HCT116 (cell line): Measurements from ENCODE around the gene MAPK7. TPM values are rescaled to one million over a fixed set of nuclear protein-coding genes. Genes with fewer than 3 reads are reported as not detected.

Source experiments
- ATAC-seq: fragments of 200-7000 bp; cut with Tn5 transposase; 2 replicates; pipeline ENCODE4 v1.9.1; 2020; ENCODE audit warnings: mild to moderate bottlenecking, moderate library complexity
- BruUV-seq: library from RNA; stranded (reverse); fragments of 400-500 nt; replicated peaks from 2 replicates; lab custom pipeline; 2021; lab: Mats Ljungman, UMichigan
- CTCF ChIA-PET: fragments of 300-600 bp; sonication (Branson Sonifier 250); formaldehyde crosslinking; loops from one replicate; lab custom pipeline; 2021; ENCODE audit warnings: antibody characterized with exemption; lab: Charles Lee
- POLR2A ChIA-PET: fragments of 300-600, 350-600 bp; sonication (Branson Sonifier 250); formaldehyde crosslinking; loops from one replicate; lab custom pipeline; 2021; ENCODE audit warnings: antibody characterized with exemption; lab: Charles Lee
- RAD21 ChIA-PET, 2 experiments: fragments of 300-600 bp; sonication (Branson Sonifier 250); formaldehyde crosslinking; loops; one replicate each; lab custom pipeline; 2023; ENCODE audit warnings: low total read pairs in 2 of 2; ENCODE audit not compliant: uncharacterized antibody in 2 of 2, unreplicated experiment in 2 of 2, low non-redundant PET in 1 of 2; lab: Charles Lee
- DNase-seq: peaks from one replicate; pipeline ENCODE4 v3.0.0-alpha.2; 2010; ENCODE audit warnings: low read depth, low spot score
- H2AFZ ChIP-seq: fragments of 200-600 bp; shearing (Covaris generic), sonication (generic); 2 replicates; pipeline ENCODE4 v1.6.1; 2017; ENCODE audit warnings: low read depth, mixed run types, mixed read lengths, antibody characterized with exemption, low read length; ENCODE audit not compliant: poor library complexity, severe bottlenecking
- H3K27ac ChIP-seq: 2 replicates; pipeline ENCODE4 v1.5.1; 2012; ENCODE audit warnings: low read depth, low read length
- H3K27me3 ChIP-seq: fragments of 200-600 bp; sonication (generic); 2 replicates; pipeline ENCODE4 v1.6.1; 2016; ENCODE audit warnings: mixed run types, low read length, mixed read lengths; ENCODE audit not compliant: insufficient read depth
- H3K36me3 ChIP-seq, 2 experiments: fragments of 200-500 bp in 1 of 2; fragments of 200-600 bp in 1 of 2; sonication (Bioruptor generic) in 1 of 2; sonication (generic) in 1 of 2; 2 replicates each; pipeline versions ENCODE4 v1.5.1 to v1.6.1; 2014 to 2016; ENCODE audit warnings: low read length in 2 of 2, inconsistent platforms in 1 of 2, mixed read lengths in 1 of 2, mixed run types in 1 of 2; ENCODE audit not compliant: insufficient read depth in 2 of 2, control insufficient read depth in 1 of 2
- H3K4me1 ChIP-seq, 2 experiments: fragments of 200-600 bp in 1 of 2; sonication (generic) in 1 of 2; 2 replicates each; pipeline versions ENCODE4 v1.5.1 to v1.6.1; 2012 to 2017; ENCODE audit warnings: low read length in 2 of 2, inconsistent platforms in 1 of 2, mild to moderate bottlenecking in 1 of 2, mixed read lengths in 1 of 2, mixed run types in 1 of 2, moderate library complexity in 1 of 2; ENCODE audit not compliant: insufficient read depth in 2 of 2, control insufficient read depth in 1 of 2
- H3K4me2 ChIP-seq: fragments of 200-600 bp; sonication (generic); 2 replicates; pipeline ENCODE4 v1.6.1; 2017; ENCODE audit warnings: mixed run types, low read length, mixed read lengths
- H3K4me3 ChIP-seq, 2 experiments: fragments of 200-600 bp in 1 of 2; sonication (generic) in 1 of 2; replicated peaks in 1 of 2; 2 replicates each; pipeline ENCODE4 v1.5.1; 2011 to 2016; ENCODE audit warnings: low read length in 2 of 2, control low read depth in 1 of 2, low read depth in 1 of 2, mild to moderate bottlenecking in 1 of 2, mixed read lengths in 1 of 2, mixed run types in 1 of 2
- H3K79me2 ChIP-seq: fragments of 200-600 bp; sonication (generic); 2 replicates; pipeline ENCODE4 v1.6.1; 2017; ENCODE audit warnings: mild to moderate bottlenecking, mixed run types, low read length, moderate library complexity, mixed read lengths; ENCODE audit not compliant: insufficient read depth
- H3K9ac ChIP-seq: fragments of 200-600 bp; sonication (generic); 2 replicates; pipeline ENCODE4 v1.6.1; 2016; ENCODE audit warnings: low read length, mixed read lengths
- H3K9me2 ChIP-seq: fragments of 200-600 bp; sonication (generic), shearing (Covaris generic); 2 replicates; pipeline ENCODE4 v1.6.1; 2017; ENCODE audit warnings: mixed run types, mild to moderate bottlenecking, moderate library complexity; ENCODE audit not compliant: insufficient read depth
- H3K9me3 ChIP-seq, 2 experiments: fragments of 200-500 bp in 1 of 2; fragments of 200-600 bp in 1 of 2; sonication (Bioruptor generic) in 1 of 2; sonication (generic) in 1 of 2; 2 replicates each; pipeline ENCODE4 v1.6.1; 2014 to 2017; ENCODE audit warnings: low read length in 2 of 2, mixed read lengths in 2 of 2, inconsistent platforms in 1 of 2, low read depth in 1 of 2, mild to moderate bottlenecking in 1 of 2, mixed run types in 1 of 2, moderate library complexity in 1 of 2; ENCODE audit not compliant: control insufficient read depth in 1 of 2, insufficient read depth in 1 of 2
- H4K20me1 ChIP-seq: fragments of 200-600 bp; sonication (generic), shearing (Covaris generic); 2 replicates; pipeline ENCODE4 v1.6.1; 2017; ENCODE audit warnings: mixed run types, mild to moderate bottlenecking, moderate library complexity; ENCODE audit not compliant: insufficient read depth
- ATF3 ChIP-seq: IDR thresholded peaks from 2 replicates; pipeline ENCODE4 v1.6.1; 2012
- CBX3 ChIP-seq: IDR thresholded peaks from 2 replicates; pipeline ENCODE4 v1.6.1; 2012; ENCODE audit warnings: low read depth
- CEBPB ChIP-seq: IDR thresholded peaks from 2 replicates; pipeline ENCODE4 v1.6.1; 2012; ENCODE audit warnings: low read depth
- CTCF ChIP-seq, 3 experiments: fragments of 200-600 bp in 1 of 3; sonication (generic) in 1 of 3; IDR thresholded peaks in 2 of 3; conservative IDR thresholded peaks in 1 of 3; 2 replicates each; pipeline ENCODE4 v1.5.1; 2012 to 2017; ENCODE audit warnings: low read depth in 2 of 3, low read length in 2 of 3, antibody characterized with exemption in 1 of 3, borderline replicate concordance in 1 of 3, control low read depth in 1 of 3, mild to moderate bottlenecking in 1 of 3, mixed read lengths in 1 of 3, mixed run types in 1 of 3, moderate library complexity in 1 of 3; ENCODE audit not compliant: insufficient read depth in 1 of 3
- ELF1 ChIP-seq: IDR thresholded peaks from 2 replicates; pipeline ENCODE4 v1.6.1; 2012; ENCODE audit warnings: low read depth, borderline replicate concordance
- EZH2 ChIP-seq: fragments of 200-600 bp; sonication (generic); IDR thresholded peaks from 2 replicates; pipeline ENCODE4 v1.6.1; 2017; ENCODE audit warnings: antibody characterized with exemption, mixed run types
- FOSL1 ChIP-seq: IDR thresholded peaks from 2 replicates; pipeline ENCODE4 v1.6.1; 2012; ENCODE audit warnings: low read depth
- POLR2A ChIP-seq: IDR thresholded peaks from 2 replicates; pipeline ENCODE4 v1.7.0; 2011; ENCODE audit warnings: borderline replicate concordance; ENCODE audit not compliant: insufficient read depth, insufficient read length; ENCODE audit errors: extremely low read depth
- RAD21 ChIP-seq: IDR thresholded peaks from 2 replicates; pipeline ENCODE4 v1.6.1; 2012; ENCODE audit warnings: low read depth, mild to moderate bottlenecking
- SRF ChIP-seq: IDR thresholded peaks from 2 replicates; pipeline ENCODE4 v1.6.1; 2012; ENCODE audit warnings: low read depth
- TCF7L2 ChIP-seq: IDR thresholded peaks from 2 replicates; pipeline ENCODE4 v1.7.0; 2011; ENCODE audit warnings: borderline replicate concordance, inconsistent platforms; ENCODE audit not compliant: insufficient read depth, insufficient read length; ENCODE audit errors: extremely low read depth
- ZBTB33 ChIP-seq: IDR thresholded peaks from 2 replicates; pipeline ENCODE4 v1.6.1; 2011; ENCODE audit warnings: mild to moderate bottlenecking, low read length, moderate library complexity; ENCODE audit not compliant: insufficient replicate concordance; ENCODE audit errors: extremely low read depth
- ZFX ChIP-seq: fragments of 450-650 bp; IDR thresholded peaks from 2 replicates; pipeline ENCODE4 v1.6.1; 2017
- ZNF274 ChIP-seq: fragments of 200-500 bp; sonication (Bioruptor generic); IDR thresholded peaks from 2 replicates; pipeline ENCODE4 v1.6.1; 2014; ENCODE audit warnings: mild to moderate bottlenecking, low read depth, low read length, inconsistent platforms
- intact Hi-C: fragments of 100-400 bp; cut with micrococcal nuclease; formaldehyde crosslinking; loops from 2 replicates; pipeline ENCODE4 v1.10.0; 2022
- total RNA-seq: library from RNA; stranded (reverse); gene quantifications from one replicate; pipeline ENCODE4 v1.2.1, GENCODE V29; 2021; ENCODE audit not compliant: unreplicated experiment
- TF ChIP-seq, protein P1 (sequence below): IDR thresholded peaks from 2 replicates; pipeline ENCODE4 v1.6.1; 2012
- TF ChIP-seq, protein P2 (sequence below): IDR thresholded peaks from 2 replicates; pipeline ENCODE4 v1.6.1; 2012; ENCODE audit warnings: low read depth

The MAPK7 gene
- total RNA-seq, 1 experiment from 2014 or later, result 15.3 TPM

DNA sequence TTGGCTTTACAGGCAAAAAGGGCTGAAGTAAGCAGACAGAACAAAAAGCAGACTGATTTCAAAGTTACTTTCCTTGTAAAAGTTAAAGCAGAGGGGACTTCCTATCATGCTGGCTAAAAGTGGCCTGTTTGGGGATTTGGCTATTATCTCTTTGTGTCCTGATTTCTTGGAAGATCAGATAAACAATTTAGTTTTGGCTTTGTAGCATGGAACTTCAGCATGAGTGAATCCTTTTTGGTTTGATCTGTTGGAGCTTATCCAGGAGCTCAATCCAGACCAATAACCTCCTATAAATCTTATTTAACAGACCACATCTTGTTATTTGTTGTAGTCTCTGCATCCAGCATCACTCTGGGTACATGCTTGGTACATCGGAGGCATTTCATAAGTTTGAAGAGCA, 23.9 kb downstream of the MAPK7 start:
- Histone ChIP-seq H3K9me2 (no peaks in the 10 kb centered on the region), H3K4me3 (no peak overlapping the region), H3K36me3 (no peaks in the 10 kb centered on the region), H3K9me3 (no peaks in the 10 kb centered on the region), H3K4me1 (peaks cover 14 to 16% of the 10 kb centered on the region in 2 experiments), H4K20me1 (no peaks in the 10 kb centered on the region), H3K79me2 (no peaks in the 10 kb centered on the region), H3K9ac (no peak overlapping the region), H2AFZ (no peak overlapping the region), H3K4me2 (no peak overlapping the region), H3K27me3 (no peaks in the 10 kb centered on the region), H3K27ac (no peak overlapping the region)
- TF ChIP-seq CTCF (IDR thresholded peaks at IDR 0.05 in 2 of 3, conservative IDR thresholded peaks at IDR 0.05 in 1 of 3; ENCODE audit: borderline replicate concordance in 1 of 3, insufficient read depth in 1 of 3, low read depth in 2 of 3, low read length in 2 of 3) (no peak), RAD21 (no peak), ZNF274 (no peak), ELF1 (no peak), POLR2A (no peak), CEBPB (no peak), CBX3 (no peak), ZBTB33 (no peak), ATF3 (no peak), ZFX (no peak), EZH2 (no peak), FOSL1 (no peak), SRF (no peak), TCF7L2 (no peak)
- TF ChIP-seq, protein P1, sequence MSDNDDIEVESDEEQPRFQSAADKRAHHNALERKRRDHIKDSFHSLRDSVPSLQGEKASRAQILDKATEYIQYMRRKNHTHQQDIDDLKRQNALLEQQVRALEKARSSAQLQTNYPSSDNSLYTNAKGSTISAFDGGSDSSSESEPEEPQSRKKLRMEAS, result no peak
- TF ChIP-seq, protein P2, sequence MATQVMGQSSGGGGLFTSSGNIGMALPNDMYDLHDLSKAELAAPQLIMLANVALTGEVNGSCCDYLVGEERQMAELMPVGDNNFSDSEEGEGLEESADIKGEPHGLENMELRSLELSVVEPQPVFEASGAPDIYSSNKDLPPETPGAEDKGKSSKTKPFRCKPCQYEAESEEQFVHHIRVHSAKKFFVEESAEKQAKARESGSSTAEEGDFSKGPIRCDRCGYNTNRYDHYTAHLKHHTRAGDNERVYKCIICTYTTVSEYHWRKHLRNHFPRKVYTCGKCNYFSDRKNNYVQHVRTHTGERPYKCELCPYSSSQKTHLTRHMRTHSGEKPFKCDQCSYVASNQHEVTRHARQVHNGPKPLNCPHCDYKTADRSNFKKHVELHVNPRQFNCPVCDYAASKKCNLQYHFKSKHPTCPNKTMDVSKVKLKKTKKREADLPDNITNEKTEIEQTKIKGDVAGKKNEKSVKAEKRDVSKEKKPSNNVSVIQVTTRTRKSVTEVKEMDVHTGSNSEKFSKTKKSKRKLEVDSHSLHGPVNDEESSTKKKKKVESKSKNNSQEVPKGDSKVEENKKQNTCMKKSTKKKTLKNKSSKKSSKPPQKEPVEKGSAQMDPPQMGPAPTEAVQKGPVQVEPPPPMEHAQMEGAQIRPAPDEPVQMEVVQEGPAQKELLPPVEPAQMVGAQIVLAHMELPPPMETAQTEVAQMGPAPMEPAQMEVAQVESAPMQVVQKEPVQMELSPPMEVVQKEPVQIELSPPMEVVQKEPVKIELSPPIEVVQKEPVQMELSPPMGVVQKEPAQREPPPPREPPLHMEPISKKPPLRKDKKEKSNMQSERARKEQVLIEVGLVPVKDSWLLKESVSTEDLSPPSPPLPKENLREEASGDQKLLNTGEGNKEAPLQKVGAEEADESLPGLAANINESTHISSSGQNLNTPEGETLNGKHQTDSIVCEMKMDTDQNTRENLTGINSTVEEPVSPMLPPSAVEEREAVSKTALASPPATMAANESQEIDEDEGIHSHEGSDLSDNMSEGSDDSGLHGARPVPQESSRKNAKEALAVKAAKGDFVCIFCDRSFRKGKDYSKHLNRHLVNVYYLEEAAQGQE, result no peak
- POLR2A ChIA-PET, result no interaction called here
- RAD21 ChIA-PET, result no interaction called here
- no peak for ATAC-seq
- no TSS peak for BruUV-seq
- intact Hi-C loops, result no loop called here
- CTCF ChIA-PET, result interaction anchor here (1.5 kb wide), 1 partner anchor 361 kb away, joined by 3 read pairs; no protein-coding TSS in a partner anchor
- DNase-seq, result no peak
